SK-N-SH (cell line): ENCODE data around the gene SPANXN5. TPM values are rescaled to one million over a fixed set of nuclear protein-coding genes. Genes with fewer than 3 reads are reported as not detected.

Experiments
- CTCF ChIA-PET: fragments of 300-600, 350-600 bp; formaldehyde crosslinking; extraction: SDS; loops from one replicate; lab custom pipeline; 2021; lab: Yijun Ruan, JAX
- POLR2A ChIA-PET: fragments of 350-600 bp; sonication (Branson Sonifier 250); formaldehyde crosslinking; extraction: SDS; loops from one replicate; lab custom pipeline; 2020; ENCODE audit warnings: antibody characterized with exemption, inconsistent platforms; lab: Yijun Ruan, JAX
- DNase-seq: peaks from one replicate; pipeline ENCODE4 v3.0.0; 2012
- H2AFZ ChIP-seq: fragments of 200-600 bp; sonication (generic); 2 replicates; pipeline ENCODE4 v1.8.1; 2016; ENCODE audit warnings: antibody characterized with exemption, mild to moderate bottlenecking, low read depth
- H3F3A ChIP-seq: fragments of 200-600 bp; sonication (generic); replicated peaks from 2 replicates; pipeline ENCODE3; 2016; ENCODE audit warnings: antibody characterized with exemption, mild to moderate bottlenecking; ENCODE audit not compliant: insufficient read depth
- H3K27ac ChIP-seq, 2 experiments: fragments of 200-500 bp in 1 of 2; fragments of 200-600 bp in 1 of 2; sonication (Bioruptor generic) in 1 of 2; sonication (generic), shearing (Covaris generic) in 1 of 2; 2 replicates each; pipeline versions ENCODE4 v1.5.1 to v1.6.1; 2014 to 2016; ENCODE audit warnings: low read depth in 2 of 2, inconsistent platforms in 1 of 2, low read length in 1 of 2, mild to moderate bottlenecking in 1 of 2, mixed read lengths in 1 of 2
- H3K27me3 ChIP-seq: fragments of 200-600 bp; sonication (generic), shearing (Covaris generic); 2 replicates; pipeline ENCODE4 v1.6.1; 2016; ENCODE audit warnings: mixed run types; ENCODE audit not compliant: insufficient read depth
- H3K36me3 ChIP-seq, 2 experiments: fragments of 200-500 bp in 1 of 2; fragments of 200-600 bp in 1 of 2; sonication (Bioruptor generic) in 1 of 2; sonication (generic) in 1 of 2; replicated peaks in 1 of 2; 2 replicates each; pipeline versions ENCODE3 to v1.5.1; 2014 to 2016; ENCODE audit warnings: low read length in 1 of 2, mild to moderate bottlenecking in 1 of 2; ENCODE audit not compliant: insufficient read depth in 2 of 2, control insufficient read depth in 1 of 2
- H3K4me1 ChIP-seq, 2 experiments: fragments of 200-500 bp in 1 of 2; fragments of 200-600 bp in 1 of 2; sonication (Bioruptor generic) in 1 of 2; sonication (generic), shearing (Covaris generic) in 1 of 2; 2 replicates each; pipeline versions ENCODE4 v1.5.1 to v1.6.1; 2014 to 2016; ENCODE audit warnings: low read depth in 1 of 2, low read length in 1 of 2, mixed run types in 1 of 2; ENCODE audit not compliant: insufficient read depth in 2 of 2, control insufficient read depth in 1 of 2
- H3K4me2 ChIP-seq: fragments of 200-600 bp; sonication (generic), shearing (Covaris generic); 2 replicates; pipeline ENCODE4 v1.6.1; 2017; ENCODE audit warnings: mixed run types
- H3K4me3 ChIP-seq, 2 experiments: fragments of 200-500 bp in 1 of 2; fragments of 200-600 bp in 1 of 2; sonication (Bioruptor generic) in 1 of 2; sonication (generic), shearing (Covaris generic) in 1 of 2; 2 replicates each; pipeline versions ENCODE4 v1.5.1 to v1.8.1; 2014 to 2016; ENCODE audit warnings: low read depth in 2 of 2, inconsistent platforms in 1 of 2, low read length in 1 of 2, mild to moderate bottlenecking in 1 of 2, mixed read lengths in 1 of 2, moderate library complexity in 1 of 2
- H3K79me2 ChIP-seq: fragments of 200-600 bp; sonication (generic); 2 replicates; pipeline ENCODE4 v1.8.1; 2017; ENCODE audit warnings: mild to moderate bottlenecking; ENCODE audit not compliant: insufficient read depth
- H3K9ac ChIP-seq: fragments of 200-600 bp; sonication (generic); 2 replicates; pipeline ENCODE4 v1.6.1; 2017; ENCODE audit warnings: mixed run types
- H3K9me2 ChIP-seq: fragments of 200-600 bp; sonication (generic); 2 replicates; pipeline ENCODE4 v1.6.1; 2017; ENCODE audit warnings: mixed run types
- H3K9me3 ChIP-seq: fragments of 200-600 bp; sonication (generic); 2 replicates; pipeline ENCODE4 v1.6.1; 2017; ENCODE audit warnings: mixed run types, mild to moderate bottlenecking, moderate library complexity
- H4K20me1 ChIP-seq: fragments of 200-600 bp; sonication (generic); 2 replicates; pipeline ENCODE4 v1.6.1; 2017; ENCODE audit warnings: mild to moderate bottlenecking, mixed run types; ENCODE audit not compliant: insufficient read depth
- CTCF ChIP-seq: fragments of 200-600 bp; sonication (generic); IDR thresholded peaks from 2 replicates; pipeline ENCODE4 v1.6.1; 2017; ENCODE audit warnings: antibody characterized with exemption, mild to moderate bottlenecking, moderate library complexity
- EZH2phosphoT487 ChIP-seq: fragments of 200-600 bp; sonication (generic); IDR thresholded peaks from 2 replicates; pipeline ENCODE4 v1.6.1; 2017; ENCODE audit warnings: low read depth, mixed run types, mild to moderate bottlenecking, antibody characterized with exemption, moderate library complexity, borderline replicate concordance
- GATA2 ChIP-seq: sonication (generic); formaldehyde crosslinking; IDR thresholded peaks from 2 replicates; pipeline ENCODE4 v1.5.0; 2020; ENCODE audit warnings: mild to moderate bottlenecking, missing genetic modification reagents
- MXI1 ChIP-seq: IDR thresholded peaks from 2 replicates; pipeline ENCODE4 v1.6.1; 2012; ENCODE audit warnings: mild to moderate bottlenecking, low read depth, low read length, improper control_type of control experiment
- NRF1 ChIP-seq: IDR thresholded peaks from 2 replicates; pipeline ENCODE4 v1.6.1; 2012; ENCODE audit warnings: low read depth, mild to moderate bottlenecking, low read length
- RFX5 ChIP-seq: IDR thresholded peaks from 2 replicates; pipeline ENCODE4 v1.6.1; 2012; ENCODE audit warnings: mild to moderate bottlenecking, improper control_type of control experiment, low read length
- RXRA ChIP-seq: IDR thresholded peaks from 2 replicates; pipeline ENCODE4 v1.4.0; 2012; ENCODE audit warnings: low read depth, mild to moderate bottlenecking, borderline replicate concordance
- ZBTB33 ChIP-seq: IDR thresholded peaks from 2 replicates; pipeline ENCODE4 v1.4.0; 2012; ENCODE audit warnings: low read depth, borderline replicate concordance
- WGBS: methylation state at CpG from one replicate; pipeline ENCODE4 v1.1.6; 2017; ENCODE audit warnings: low lambda C conversion rate; 5-methylcytosine and 5-hydroxymethylcytosine counted together
- polyA plus RNA-seq, 3 experiments: library from polyadenylated mRNA; depleted of rRNA; stranded (reverse); fragments of >200 nt; gene quantifications; 2 replicates each; pipeline ENCODE4 v1.2.3, GENCODE V29; 2012

Gene SPANXN5
- polyA plus RNA-seq, 1 of the 3 experiments (the other 2 are of a cell fraction): not detected

- TF ChIP-seq MXI1 (no peak), ZBTB33 (no peak), RFX5 (no peak), EZH2phosphoT487 (no peak), RXRA (no peak)
- H3K36me3 ChIP-seq: no peaks in the 10 kb centered on the region
- CTCF ChIA-PET: no interaction called here
- H3F3A ChIP-seq: no peaks in the 10 kb centered on the region
- H4K20me1 ChIP-seq: no peaks in the 10 kb centered on the region
- no peaks in the 10 kb centered on the region for H3K4me1 ChIP-seq
- no peak overlapping the region for H3K4me3 ChIP-seq
- H3K9me2 ChIP-seq: no peaks in the 10 kb centered on the region
- H3K27ac ChIP-seq: no peak overlapping the region
- H3K9ac ChIP-seq: no peak overlapping the region
- no peaks in the 10 kb centered on the region for H3K9me3 ChIP-seq
- H2AFZ ChIP-seq: no peak overlapping the region
- H3K4me2 ChIP-seq: no peak overlapping the region
- no peak for DNase-seq
- POLR2A ChIA-PET: no interaction called here
- peaks cover 15% of the 10 kb centered on the region; the same call in 1 of the 2 replicates for H3K27me3 ChIP-seq
- WGBS: 1% methylated on average over 2 of the region's 2 CpGs
- no peaks in the 10 kb centered on the region for H3K79me2 ChIP-seq
Measured at GRCh38 chrX:52824608-52825007, 27.4 kb upstream of the SPANXN5 start.

- Histone ChIP-seq H3K27me3 (peaks cover 34% of the 10 kb centered on the region), H3K4me3 (no peak overlapping the region), H3F3A (no peaks in the 10 kb centered on the region), H3K9me3 (no peaks in the 10 kb centered on the region), H2AFZ (no peak overlapping the region), H3K9ac (no peak overlapping the region), H3K79me2 (no peaks in the 10 kb centered on the region), H3K4me1 (no peaks in the 10 kb centered on the region), H4K20me1 (no peaks in the 10 kb centered on the region), H3K4me2 (no peak overlapping the region), H3K36me3 (no peaks in the 10 kb centered on the region), H3K9me2 (no peaks in the 10 kb centered on the region), H3K27ac (no peak overlapping the region)
- TF ChIP-seq NRF1: no peak
- 21% methylated on average over 11 of the region's 11 CpGs for WGBS
- DNase-seq: no peak
- CTCF ChIA-PET: no interaction called here
- POLR2A ChIA-PET: no interaction called here
Measured at GRCh38 chrX:52821079-52821760, 24.0 kb upstream of the SPANXN5 start.

GRCh38 chrX:52819788-52820187, 22.6 kb upstream of the SPANXN5 start:
- Histone ChIP-seq H4K20me1 (no peaks in the 10 kb centered on the region), H3K9ac (no peak overlapping the region), H2AFZ (no peak overlapping the region), H3K4me3 (no peak overlapping the region), H3K27ac (no peak overlapping the region), H3K27me3 (peaks cover 42% of the 10 kb centered on the region), H3K9me2 (no peaks in the 10 kb centered on the region), H3K4me2 (no peak overlapping the region), H3K9me3 (no peaks in the 10 kb centered on the region)
- CTCF ChIA-PET: no interaction called here
- no peak for DNase-seq
- WGBS: 0% methylated on average over 4 of the region's 4 CpGs
- TF ChIP-seq EZH2phosphoT487 (no peak), CTCF (no peak), GATA2 (no peak)
- TF ChIP-seq, all 33 proteins: peak for 0
- H3K4me1 ChIP-seq: no peaks in the 10 kb centered on the region
- POLR2A ChIA-PET: no interaction called here
- no peaks in the 10 kb centered on the region for H3F3A ChIP-seq
- H3K79me2 ChIP-seq: no peaks in the 10 kb centered on the region
- H3K36me3 ChIP-seq: no peaks in the 10 kb centered on the region
